Activated gamma-delta T cell treated with anti-CD3 and anti-CD28 coated beads, Interleukin-2, amount 50 U/mL, for 16 hours (primary cell): ENCODE measurements around the gene MPP4.

Source experiments
- DNase-seq: peaks from one replicate; pipeline ENCODE4 v3.0.0-alpha.2; 2020; ENCODE audit warnings: low read depth

Gene MPP4

DNA sequence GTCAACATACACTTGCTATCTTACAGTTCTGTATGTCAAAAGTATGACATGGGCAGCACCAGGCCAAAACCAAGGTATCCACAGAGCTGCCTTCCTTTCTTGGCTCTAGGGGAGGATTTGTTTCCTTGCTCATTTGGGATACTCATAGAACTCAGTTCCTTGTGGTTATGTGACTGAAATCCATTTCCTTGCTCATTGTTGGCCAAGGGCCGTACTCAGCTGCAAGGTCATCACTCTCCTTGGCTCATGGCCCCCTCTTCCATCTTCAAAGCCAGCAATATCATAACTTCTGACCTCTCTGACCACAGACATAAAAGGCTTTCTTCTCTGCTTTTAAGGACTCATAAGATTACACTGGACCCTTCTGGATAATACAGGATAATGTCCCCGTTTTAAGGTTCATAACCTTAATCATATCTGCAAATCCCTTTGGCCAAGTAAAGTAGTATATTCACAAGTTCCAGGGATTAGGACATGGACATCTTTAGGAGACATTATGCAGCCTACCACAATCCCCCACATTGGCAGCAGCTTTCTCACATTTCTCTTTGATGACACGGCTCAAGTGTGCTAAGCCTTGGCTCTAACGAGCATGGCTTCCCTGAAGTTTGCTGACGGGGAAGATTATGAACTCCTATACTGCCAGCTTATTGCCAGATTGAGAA lies 76.0 kb downstream of the MPP4 start:
- DNase-seq: no peak

- no peak for DNase-seq
These were observed 77.0 kb downstream of the MPP4 start for GRCh38 chr2:201621293-201621999.

GRCh38 chr2:201618744-201619662 lies 79.4 kb downstream of the MPP4 start:
- DNase-seq: no peak

GRCh38 chr2:201608021-201608420 lies 90.4 kb downstream of the MPP4 start:
- no peak for DNase-seq

GRCh38 chr2:201607568-201607967 lies 90.9 kb downstream of the MPP4 start:
- no peak for DNase-seq

GRCh38 chr2:201600906-201601305 lies 97.5 kb downstream of the MPP4 start:
- DNase-seq: no peak

DNA sequence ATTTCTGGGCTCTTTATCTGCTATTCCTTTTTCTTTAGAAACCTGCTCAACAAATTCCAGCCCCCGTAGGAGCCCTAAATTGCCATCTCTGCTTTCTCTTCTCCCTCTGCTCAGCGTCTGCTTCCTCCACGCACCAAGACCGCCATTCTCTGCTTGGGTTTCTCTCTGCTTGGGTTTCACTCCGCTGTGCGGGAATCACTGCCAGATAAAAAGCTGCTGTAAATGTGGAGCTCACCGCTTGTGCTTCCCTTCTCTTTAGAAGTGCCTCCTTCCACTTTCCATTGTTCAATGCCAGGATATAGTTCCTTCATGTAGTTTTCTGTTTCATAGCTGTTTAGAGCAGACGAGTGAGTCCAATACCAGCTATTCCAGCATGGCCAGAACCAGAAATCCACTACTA lies 101.0 kb downstream of the MPP4 start:
- no peak for DNase-seq
